ENCODE measurements around the gene LRRC26. TPM values are rescaled to one million over a fixed set of nuclear protein-coding genes. Genes with fewer than 3 reads are reported as not detected.

The LRRC26 gene
- total RNA-seq, 2 donors from 2014 or later: 1.3 TPM; not detected in 1

DNA sequence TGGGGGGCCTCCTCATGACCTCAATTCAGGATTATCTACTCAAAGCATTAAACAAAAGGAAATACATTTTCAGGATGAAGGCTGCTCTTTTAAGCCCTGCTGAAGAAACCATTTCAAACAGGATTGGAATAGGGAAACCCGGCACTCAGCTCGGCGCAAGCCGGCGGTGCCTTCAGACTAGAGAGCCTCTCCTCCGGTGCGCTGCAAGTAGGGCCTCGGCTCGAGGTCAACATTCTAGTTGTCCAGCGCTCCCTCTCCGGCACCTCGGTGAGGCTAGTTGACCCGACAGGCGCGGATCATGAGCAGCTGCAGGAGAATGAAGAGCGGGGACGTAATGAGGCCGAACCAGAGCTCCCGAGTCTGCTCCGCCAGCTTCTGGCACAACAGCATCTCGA is 34.9 kb upstream of the LRRC26 start:
- TF ChIP-seq POLR2A (IDR thresholded peaks at IDR 0.05): no peak
- TF ChIP-seq, protein P1, sequence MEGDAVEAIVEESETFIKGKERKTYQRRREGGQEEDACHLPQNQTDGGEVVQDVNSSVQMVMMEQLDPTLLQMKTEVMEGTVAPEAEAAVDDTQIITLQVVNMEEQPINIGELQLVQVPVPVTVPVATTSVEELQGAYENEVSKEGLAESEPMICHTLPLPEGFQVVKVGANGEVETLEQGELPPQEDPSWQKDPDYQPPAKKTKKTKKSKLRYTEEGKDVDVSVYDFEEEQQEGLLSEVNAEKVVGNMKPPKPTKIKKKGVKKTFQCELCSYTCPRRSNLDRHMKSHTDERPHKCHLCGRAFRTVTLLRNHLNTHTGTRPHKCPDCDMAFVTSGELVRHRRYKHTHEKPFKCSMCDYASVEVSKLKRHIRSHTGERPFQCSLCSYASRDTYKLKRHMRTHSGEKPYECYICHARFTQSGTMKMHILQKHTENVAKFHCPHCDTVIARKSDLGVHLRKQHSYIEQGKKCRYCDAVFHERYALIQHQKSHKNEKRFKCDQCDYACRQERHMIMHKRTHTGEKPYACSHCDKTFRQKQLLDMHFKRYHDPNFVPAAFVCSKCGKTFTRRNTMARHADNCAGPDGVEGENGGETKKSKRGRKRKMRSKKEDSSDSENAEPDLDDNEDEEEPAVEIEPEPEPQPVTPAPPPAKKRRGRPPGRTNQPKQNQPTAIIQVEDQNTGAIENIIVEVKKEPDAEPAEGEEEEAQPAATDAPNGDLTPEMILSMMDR (IDR thresholded peaks at IDR 0.05): no peak
- Histone ChIP-seq H3K27me3 (no peaks in the 10 kb centered on the region), H3K27ac (peak overlapping the region; percentile 73 to 90 (median 82)), H3K4me1 (peaks cover 53% of the 10 kb centered on the region), H3K9me3 (no peaks in the 10 kb centered on the region), H3K4me3 (peak overlapping the region; percentile 83 to 97), H3K36me3 (replicated peaks in 1 of 2; ENCODE audit: insufficient read depth in 1 of 2, low read depth in 2 of 2) (no peaks in the 10 kb centered on the region)
- no peak for ATAC-seq
- intact Hi-C loops (cut with DNase I): no loop called here
- DNase-seq: no peak
- WGBS, 2 donors: 8 to 23% methylated on average over 9 to 21 of the region's 21 CpGs

DNA sequence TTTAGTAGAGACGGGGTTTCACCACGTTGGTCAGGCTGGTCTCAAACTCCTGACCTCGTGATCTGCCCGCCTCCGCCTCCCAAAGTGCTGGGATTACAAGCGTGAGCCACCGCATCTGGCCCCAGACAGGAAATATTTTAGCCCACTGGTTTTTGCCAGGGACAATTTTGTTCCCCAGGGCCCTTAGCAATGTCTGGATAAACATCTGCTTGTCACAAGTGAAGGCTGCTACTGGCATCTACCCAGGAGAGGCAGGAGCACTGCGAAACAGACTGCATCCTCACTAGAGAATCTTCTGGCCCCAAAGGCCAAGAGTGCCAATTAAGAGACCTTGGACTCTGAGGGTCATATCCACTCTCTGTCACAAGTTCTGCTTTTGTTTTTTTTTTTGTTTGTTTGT is 33.1 kb upstream of the LRRC26 start:
- no peak for ATAC-seq
- no peaks in the 10 kb centered on the region for H3K9me3 ChIP-seq
- no peak overlapping the region for H3K4me3 ChIP-seq
- peaks cover 70% of the 10 kb centered on the region for H3K4me1 ChIP-seq
- no peaks in the 10 kb centered on the region for H3K36me3 ChIP-seq (replicated peaks in 1 of 2; ENCODE audit: insufficient read depth in 1 of 2, low read depth in 2 of 2)
- intact Hi-C loops (cut with DNase I): no loop called here
- no peak for DNase-seq
- WGBS, 2 donors: 75 to 78% methylated on average over 8 of the region's 8 CpGs
- no peaks in the 10 kb centered on the region for H3K27me3 ChIP-seq
- no peak for TF ChIP-seq POLR2A (IDR thresholded peaks at IDR 0.05)
- TF ChIP-seq, protein P1 (IDR thresholded peaks at IDR 0.05): no peak
- H3K27ac ChIP-seq: no peak overlapping the region

DNA sequence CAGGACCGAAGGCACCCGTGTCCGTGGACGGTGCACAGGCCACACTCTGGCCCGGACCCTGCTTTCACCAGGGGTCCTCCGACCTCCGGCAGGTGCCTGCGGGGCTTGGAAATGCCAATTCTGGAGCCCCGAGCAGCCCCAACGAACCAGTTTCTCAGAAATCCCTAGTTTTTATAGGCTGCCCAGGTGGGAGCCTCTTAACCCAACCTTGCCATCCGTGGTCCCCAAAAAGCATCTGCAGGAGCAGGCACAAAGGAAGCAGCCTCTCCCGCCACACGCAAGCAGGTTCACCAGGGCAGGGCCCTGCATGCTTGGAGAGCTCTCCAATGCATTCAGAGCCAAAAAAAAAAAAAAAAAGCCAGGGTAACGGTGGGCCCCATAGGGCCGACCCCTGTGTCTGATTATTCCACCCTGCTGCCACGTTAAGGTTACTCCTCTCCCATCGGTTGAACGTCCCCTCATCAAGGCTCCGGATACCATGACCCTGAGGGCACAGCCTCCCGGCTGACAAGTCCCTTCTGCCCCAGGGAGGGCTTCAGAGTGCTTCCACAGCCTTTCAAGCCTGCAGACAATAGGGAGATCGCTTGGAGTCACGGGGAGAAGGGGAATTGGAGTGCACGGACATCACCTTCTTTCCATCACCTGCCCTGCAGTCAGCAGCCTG is 31.5 kb upstream of the LRRC26 start:
- no peak for ATAC-seq
- H3K9me3 ChIP-seq: no peaks in the 10 kb centered on the region
- DNase-seq: no peak
- TF ChIP-seq, protein P1 (IDR thresholded peaks at IDR 0.05): no peak
- no peak for TF ChIP-seq POLR2A (IDR thresholded peaks at IDR 0.05)
- intact Hi-C loops (cut with DNase I): no loop called here
- no peaks in the 10 kb centered on the region for H3K27me3 ChIP-seq
- peaks cover 80% of the 10 kb centered on the region for H3K4me1 ChIP-seq
- peak overlapping the region in 1 of 2 donors; percentile 18 for H3K4me3 ChIP-seq
- 12 to 26% methylated on average over 10 to 23 of the region's 23 CpGs for WGBS, 2 donors
- H3K36me3 ChIP-seq (replicated peaks in 1 of 2; ENCODE audit: insufficient read depth in 1 of 2, low read depth in 2 of 2): no peaks in the 10 kb centered on the region
- peak overlapping the region; percentile 70 to 89 (median 81) for H3K27ac ChIP-seq

DNA sequence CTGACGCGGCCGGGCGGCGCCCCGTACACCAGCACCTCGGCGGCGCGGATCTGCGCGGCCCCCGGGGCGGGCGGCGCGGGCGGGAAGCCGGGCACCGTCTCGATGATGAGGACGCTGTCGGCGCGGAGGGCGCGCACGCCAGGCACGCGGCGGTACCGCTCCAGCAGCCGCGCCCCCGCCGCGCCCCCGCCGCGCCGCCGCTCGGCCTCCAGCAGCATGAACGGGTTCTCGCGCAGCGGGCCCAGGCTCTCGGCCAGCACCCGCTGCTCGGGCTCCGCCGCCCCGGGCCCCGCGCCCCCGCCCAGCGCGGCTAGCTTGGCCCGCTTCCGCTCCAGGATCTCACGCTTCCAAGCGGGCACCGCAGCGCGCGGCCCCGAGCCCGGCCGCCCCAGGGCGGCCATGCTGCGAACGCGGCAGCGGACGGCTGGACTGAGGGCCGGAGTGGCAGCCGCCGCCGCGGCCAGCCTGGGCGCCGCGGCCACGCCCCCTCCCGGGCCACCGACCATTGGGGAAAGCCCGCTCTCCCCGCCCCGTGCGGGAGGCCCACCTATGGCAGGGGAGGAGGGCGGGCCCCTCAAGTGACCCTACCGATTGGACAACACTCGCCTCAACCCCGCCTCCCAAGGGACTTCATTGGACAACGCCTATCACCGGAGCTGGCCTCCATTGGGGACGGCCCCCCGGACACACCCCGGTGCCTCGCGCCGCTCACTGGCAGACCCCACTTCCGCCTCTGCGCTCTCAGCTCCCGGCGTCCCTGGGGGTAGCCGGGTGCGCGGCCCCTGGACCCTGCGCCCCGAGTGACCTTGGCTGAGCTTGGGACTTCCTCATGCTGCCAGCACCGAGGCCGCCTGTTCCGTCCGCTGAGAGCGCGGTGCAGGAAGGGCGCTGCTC is 30.7 kb upstream of the LRRC26 start, which contains the start of gene TPRN:
TSS of gene TPRN (minus strand) at position 431 of the 894 bp plus-strand sequence. CDS start at position 401, 30 bp downstream.
- ATAC-seq (peak; percentile 87), DNase-seq (peak; percentile 99 to 100 (median 100))
- Histone ChIP-seq H3K4me3 (peak within 1 kb of the TSS; percentile 32 to 40), H3K9me3 (no peaks in the 10 kb centered on the region), H3K27ac (peak within 1 kb of the TSS; percentile 92 to 99 (median 92)), H3K4me1 (peaks cover 80% of the 10 kb centered on the region), H3K27me3 (no peaks in the 10 kb centered on the region), H3K36me3 (replicated peaks in 1 of 2; ENCODE audit: insufficient read depth in 1 of 2, low read depth in 2 of 2) (no peaks in the 10 kb centered on the region)
- TF ChIP-seq, protein P1 (IDR thresholded peaks at IDR 0.05): peak in 1 of 7 experiments; percentile 5
- TF ChIP-seq POLR2A (IDR thresholded peaks at IDR 0.05): peak; percentile 75 to 96 (median 77)
- intact Hi-C loops (cut with DNase I): no loop called here
- 0 to 1% methylated on average over 5 to 70 of the region's 118 CpGs for WGBS, 2 donors
